T-helper 22 cell (primary cell): ENCODE data around the gene SNRNP70.
"Not testable (repeated sequence)": the region's sequence is repeated elsewhere in the genome, so short reads cannot be mapped to it uniquely, and the experiment has no call there.

Source experiments
- DNase-seq: peaks from one replicate; pipeline ENCODE4 v3.0.0-alpha.2; 2020; ENCODE audit warnings: low read depth

SNRNP70 gene

GRCh38 chr19:49064768-49065611, 20.3 kb upstream of the SNRNP70 start, which contains the start of gene NTF4:
NTF4 (minus strand) TSS chr19:49064818; CDS start chr19:49061997, 2,821 bp downstream.
- DNase-seq, result no peak

- no peak for DNase-seq
These were observed 19.2 kb upstream of the SNRNP70 start for GRCh38 chr19:49065905-49066512.

GRCh38 chr19:49067554-49067953, 17.7 kb upstream of the SNRNP70 start:
- DNase-seq, result no peak

- DNase-seq, result no peak
These were observed 16.2 kb upstream of the SNRNP70 start for GRCh38 chr19:49069026-49069425.

- DNase-seq, result no peak
These were observed 14.8 kb upstream of the SNRNP70 start for GRCh38 chr19:49070416-49070815.

GRCh38 chr19:49071860-49072547, 13.2 kb upstream of the SNRNP70 start:
- no peak for DNase-seq

GRCh38 chr19:49073514-49074378, 11.5 kb upstream of the SNRNP70 start:
- DNase-seq, result no peak

- not testable (repeated sequence) for DNase-seq
These were observed 10.4 kb upstream of the SNRNP70 start for GRCh38 chr19:49074869-49075268.

GRCh38 chr19:49080392-49080791, 4.9 kb upstream of the SNRNP70 start:
- no peak for DNase-seq

- no peak for DNase-seq
These were observed 4.0 kb upstream of the SNRNP70 start for GRCh38 chr19:49081273-49081672.

GRCh38 chr19:49084206-49085019, 838 bp upstream of the SNRNP70 start:
- DNase-seq, result no peak

- DNase-seq, result no peak
These were observed 599 bp downstream of the SNRNP70 start for GRCh38 chr19:49085868-49086232.

GRCh38 chr19:49086296-49086695, 1.0 kb downstream of the SNRNP70 start:
- no peak for DNase-seq

GRCh38 chr19:49091391-49092038, 6.3 kb downstream of the SNRNP70 start:
- no peak for DNase-seq

- DNase-seq, result no peak
These were observed 7.4 kb downstream of the SNRNP70 start for GRCh38 chr19:49092686-49093085.

GRCh38 chr19:49094505-49095482, 9.5 kb downstream of the SNRNP70 start:
- no peak for DNase-seq

GRCh38 chr19:49097453-49098288, 12.4 kb downstream of the SNRNP70 start:
- DNase-seq, result peak; percentile 41

- DNase-seq, result no peak
These were observed 13.5 kb downstream of the SNRNP70 start for GRCh38 chr19:49098795-49099194.
